Measurements from ENCODE around the gene CUBN.
A peak's percentile ranks its signal among the peaks of the same experiment; 100 is the strongest.

CUBN gene

DNA sequence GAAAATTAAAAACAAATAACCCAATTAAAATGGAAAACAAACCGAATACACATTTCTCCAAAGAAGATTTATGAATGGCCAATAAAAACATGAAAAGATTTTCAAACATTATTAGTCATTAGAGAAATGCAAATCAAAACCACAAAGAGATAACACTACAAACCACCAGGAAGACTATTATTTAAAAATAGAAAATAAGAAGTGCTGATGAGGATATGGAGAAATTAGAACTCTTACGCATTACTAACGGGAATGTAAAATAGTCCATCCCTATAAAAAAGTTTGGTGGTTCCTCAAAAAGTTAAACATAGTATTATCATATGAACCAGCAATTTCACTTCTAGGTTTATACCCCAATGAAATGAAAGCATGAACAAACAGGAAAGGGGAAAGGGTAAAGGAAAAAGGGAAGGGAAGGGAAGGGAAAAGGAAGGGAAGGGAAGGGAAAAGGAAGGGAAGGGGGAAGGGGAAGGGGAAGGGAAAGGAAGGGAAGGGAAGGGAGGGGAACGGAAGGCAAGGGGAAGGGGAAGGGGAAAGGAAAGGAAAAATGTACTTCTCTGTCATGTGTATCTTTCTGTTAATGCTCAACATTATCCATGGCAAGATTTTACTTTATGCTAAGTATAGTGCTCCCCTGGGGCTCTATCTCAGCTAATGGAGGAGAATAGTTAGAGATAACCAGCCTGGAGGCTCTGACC, 187.1 kb downstream of the CUBN start:
- H3K4me3 ChIP-seq = no peak overlapping the region
- no peak for TF ChIP-seq CTCF (IDR thresholded peaks at IDR 0.05)
- no peak for DNase-seq (ENCODE audit: low spot score)
- peak overlapping the region in 1 of 2 donors; percentile 14 for H3K27ac ChIP-seq

DNA sequence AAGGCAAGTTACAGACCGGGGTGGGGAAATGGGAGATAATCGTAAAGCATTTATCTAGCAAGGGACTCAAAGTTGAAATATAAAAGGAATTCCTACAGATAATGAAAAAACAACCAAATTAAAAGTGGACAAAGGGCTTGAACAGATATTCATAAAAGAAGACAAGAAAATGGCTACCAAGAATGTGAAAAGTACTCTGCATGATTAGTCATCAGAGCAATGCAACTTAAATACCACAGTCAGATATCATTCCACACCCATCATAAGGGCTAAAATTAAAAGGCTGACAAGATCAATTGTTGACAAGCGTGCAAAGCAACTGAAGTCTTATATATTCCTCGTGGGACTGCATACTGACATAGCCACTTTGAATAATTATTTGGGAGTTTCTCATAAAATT, 187.7 kb downstream of the CUBN start:
- TF ChIP-seq CTCF (IDR thresholded peaks at IDR 0.05) = no peak
- Histone ChIP-seq H3K27ac (no peak overlapping the region), H3K4me3 (no peak overlapping the region)
- no peak for DNase-seq (ENCODE audit: low spot score)

GRCh38 chr10:16941067-16941466, 188.5 kb downstream of the CUBN start:
- no peak overlapping the region for H3K4me3 ChIP-seq
- no peak overlapping the region for H3K27ac ChIP-seq
- no peak for DNase-seq (ENCODE audit: low spot score)
- TF ChIP-seq CTCF (IDR thresholded peaks at IDR 0.05) = no peak

GRCh38 chr10:16938952-16939351, 190.7 kb downstream of the CUBN start:
- no peak overlapping the region for H3K4me3 ChIP-seq
- DNase-seq (ENCODE audit: low spot score) = no peak
- no peak overlapping the region for H3K27ac ChIP-seq
- no peak for TF ChIP-seq CTCF (IDR thresholded peaks at IDR 0.05)

DNA sequence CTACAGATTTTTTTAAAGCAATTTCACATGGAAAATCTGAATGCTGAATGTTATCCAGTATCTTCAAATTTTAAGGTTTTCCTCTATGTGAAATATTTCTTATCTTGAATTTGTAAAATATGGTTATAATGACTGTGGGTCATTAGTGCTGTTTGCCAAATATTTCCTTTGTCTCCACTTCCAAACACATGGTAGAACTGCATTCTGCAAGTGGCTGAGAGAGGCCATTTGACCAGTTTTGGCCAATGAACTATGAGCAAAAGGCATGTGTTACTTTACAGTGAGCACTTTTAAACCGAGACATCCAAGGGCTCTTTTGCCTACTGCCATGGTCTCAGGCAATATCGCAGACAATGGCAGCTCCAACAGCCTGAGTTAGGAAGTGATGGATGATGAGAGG, 195.2 kb downstream of the CUBN start:
- no peak overlapping the region for H3K4me3 ChIP-seq
- TF ChIP-seq CTCF (IDR thresholded peaks at IDR 0.05) = no peak
- no peak overlapping the region for H3K27ac ChIP-seq
- no peak for DNase-seq (ENCODE audit: low spot score)

DNA sequence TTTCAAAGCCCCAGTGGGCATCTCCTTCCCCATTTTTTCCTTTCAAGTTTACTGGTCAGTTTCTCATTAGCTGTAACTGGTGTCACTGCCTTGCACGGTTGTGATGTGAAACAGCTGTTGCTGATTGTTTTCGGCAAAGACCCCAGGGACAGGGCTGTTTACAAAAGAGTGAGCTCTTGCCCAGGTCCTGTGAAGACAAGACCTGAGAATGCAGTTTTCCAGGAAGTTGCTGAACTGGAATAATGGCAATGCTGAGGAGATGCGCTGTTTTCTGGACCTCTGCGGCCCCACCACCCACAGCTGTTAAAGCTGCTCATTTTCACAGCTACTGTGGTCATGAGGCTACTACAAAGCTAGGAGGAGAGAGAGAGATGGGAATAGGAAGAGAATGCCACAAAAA, 195.8 kb downstream of the CUBN start:
- no peak overlapping the region for H3K27ac ChIP-seq
- TF ChIP-seq CTCF (IDR thresholded peaks at IDR 0.05) = no peak
- H3K4me3 ChIP-seq = no peak overlapping the region
- no peak for DNase-seq (ENCODE audit: low spot score)

DNA sequence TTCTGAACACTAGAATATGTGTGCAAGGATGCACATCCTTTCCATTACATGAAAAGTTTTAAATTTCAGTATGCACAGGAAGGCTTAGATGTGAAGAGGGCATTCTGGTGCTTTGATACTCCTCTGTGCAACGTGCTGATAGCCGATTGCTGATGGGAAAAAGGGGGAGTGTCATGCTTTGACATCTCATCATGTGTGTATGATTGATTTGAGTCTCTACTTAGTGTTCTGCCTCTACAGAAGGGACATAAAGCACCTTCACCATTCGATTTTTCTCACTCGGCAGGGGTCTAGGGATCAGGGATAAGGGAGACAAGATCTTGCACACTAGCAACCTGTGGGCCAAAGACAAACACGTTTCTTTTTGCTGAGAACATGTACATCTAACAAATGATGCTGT, 197.7 kb downstream of the CUBN start:
- TF ChIP-seq CTCF (IDR thresholded peaks at IDR 0.05) = no peak
- H3K4me3 ChIP-seq = no peak overlapping the region
- no peak overlapping the region for H3K27ac ChIP-seq
- no peak for DNase-seq (ENCODE audit: low spot score)

All from coronary artery (tissue), 2 donors.